ENCODE results near the gene PRKCE.

The PRKCE gene

DNA sequence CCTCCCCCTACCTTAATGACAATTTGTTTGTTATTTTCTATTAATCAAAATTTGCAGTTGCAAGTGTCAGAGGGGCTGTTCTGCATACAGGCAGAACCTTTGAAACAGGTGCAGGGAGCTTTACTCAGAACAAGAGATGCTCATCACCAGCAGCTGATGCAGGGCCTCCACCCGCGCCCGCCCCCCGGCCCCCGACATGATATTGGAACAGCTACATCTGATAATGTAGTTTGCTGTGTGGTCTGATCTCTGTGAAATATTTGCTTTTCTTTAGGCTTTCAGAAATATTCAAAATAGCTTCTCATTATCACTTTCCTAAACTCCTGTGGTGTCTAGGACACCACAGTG lies 130.0 kb downstream of the PRKCE start:
- DNase-seq (ENCODE audit: low read depth) = no peak

DNA sequence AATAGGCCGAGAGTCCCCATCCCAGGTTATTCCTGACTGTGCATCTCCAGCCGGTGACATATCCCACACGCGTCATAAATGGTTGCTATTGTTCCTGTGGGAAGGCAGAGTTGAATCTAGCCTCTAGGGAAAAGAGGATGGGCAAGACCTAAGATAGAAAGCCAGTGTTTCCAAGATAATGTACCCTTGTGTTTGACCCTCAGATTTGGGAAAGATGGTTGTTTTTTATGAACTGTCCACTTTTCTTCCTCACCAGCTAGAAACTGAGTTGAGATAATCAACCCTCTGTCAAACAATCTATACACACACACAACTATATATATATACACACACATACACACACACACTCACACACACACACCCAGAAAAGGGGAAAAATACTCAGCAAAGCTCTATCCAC lies 131.0 kb downstream of the PRKCE start:
- no peak for DNase-seq (ENCODE audit: low read depth)

DNA sequence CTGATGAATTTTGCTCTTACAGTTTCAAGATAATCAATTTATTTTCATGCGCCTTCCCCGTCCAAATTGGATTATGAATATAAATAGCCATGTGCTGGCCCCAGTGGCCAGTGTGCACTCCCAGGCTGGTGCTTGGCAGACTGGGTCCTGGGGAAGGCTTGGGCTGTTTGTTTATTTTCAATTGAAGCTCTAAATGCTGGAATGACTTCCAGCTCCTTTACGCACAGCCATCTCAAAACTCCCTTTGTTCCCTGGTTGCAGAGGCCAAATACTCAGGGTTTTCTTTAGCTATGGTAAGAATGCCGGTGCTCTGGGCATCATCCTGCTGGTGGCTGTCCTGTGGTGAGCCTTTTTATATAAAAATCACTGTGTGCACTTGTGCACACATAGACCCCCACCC lies 131.5 kb downstream of the PRKCE start:
- DNase-seq (ENCODE audit: low read depth) = no peak

DNA sequence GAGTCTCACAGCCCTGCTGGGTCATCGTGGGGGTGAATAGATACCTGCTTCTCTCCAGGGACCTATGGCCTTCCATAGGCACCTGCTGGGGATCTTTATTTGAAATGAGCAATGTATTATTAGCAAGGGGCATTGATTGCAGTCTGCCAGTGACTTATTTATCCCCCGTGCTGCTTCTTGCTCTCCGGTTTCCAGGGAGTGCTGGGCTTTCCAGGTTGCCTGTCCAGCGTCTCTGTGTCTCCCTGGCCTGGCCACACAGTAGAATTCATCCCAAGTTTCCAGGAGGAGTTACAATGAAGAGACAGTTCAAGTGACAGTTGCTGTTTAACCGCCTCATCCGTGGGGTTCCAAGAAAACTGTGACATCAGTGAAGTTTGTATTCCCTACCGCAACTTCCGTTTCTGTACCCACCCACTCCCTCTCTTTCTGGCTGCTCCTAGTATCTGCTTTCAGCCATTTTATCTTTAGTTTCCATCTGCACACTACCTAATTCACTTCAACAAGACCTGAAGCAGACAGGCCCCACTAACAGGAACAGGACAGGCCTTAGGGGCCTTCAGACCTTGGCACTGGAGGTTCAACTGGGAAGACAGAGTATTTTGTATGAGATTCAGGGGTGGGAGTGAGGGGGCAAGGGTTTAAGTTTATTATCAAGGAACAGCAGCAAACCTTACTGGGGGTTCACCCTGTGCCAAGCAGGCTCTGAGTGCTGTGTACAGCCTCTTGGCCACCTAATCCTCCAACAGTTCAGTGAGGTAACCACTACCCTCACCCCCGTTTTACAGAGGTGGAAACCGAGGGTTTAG lies 134.8 kb downstream of the PRKCE start:
- DNase-seq (ENCODE audit: low read depth) = no peak

DNA sequence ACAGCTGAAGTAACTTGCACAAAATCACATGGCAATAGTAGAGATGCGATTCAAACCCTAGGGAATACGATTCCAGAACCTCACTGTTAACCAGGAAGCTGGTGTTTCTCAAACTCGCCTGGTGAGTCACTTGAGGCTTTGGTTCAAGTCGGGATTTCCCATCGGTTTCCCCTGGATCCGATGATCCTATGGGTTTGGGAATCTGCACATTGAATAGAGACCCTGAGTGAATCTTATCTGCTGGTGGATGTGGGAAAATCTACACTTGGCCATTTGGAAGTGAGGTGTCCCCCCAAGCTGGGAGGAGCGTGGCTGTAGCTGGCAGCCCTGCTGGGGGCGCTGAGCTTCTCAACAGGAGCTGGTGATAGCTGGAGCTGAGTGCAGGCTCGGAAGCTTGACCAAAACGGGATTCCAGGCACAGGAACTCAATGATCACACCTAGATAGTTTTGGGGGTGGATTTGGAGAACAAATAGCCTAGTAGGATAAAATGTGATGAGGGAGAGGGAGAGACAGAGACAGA lies 135.4 kb downstream of the PRKCE start:
- DNase-seq (ENCODE audit: low read depth) = no peak

DNA sequence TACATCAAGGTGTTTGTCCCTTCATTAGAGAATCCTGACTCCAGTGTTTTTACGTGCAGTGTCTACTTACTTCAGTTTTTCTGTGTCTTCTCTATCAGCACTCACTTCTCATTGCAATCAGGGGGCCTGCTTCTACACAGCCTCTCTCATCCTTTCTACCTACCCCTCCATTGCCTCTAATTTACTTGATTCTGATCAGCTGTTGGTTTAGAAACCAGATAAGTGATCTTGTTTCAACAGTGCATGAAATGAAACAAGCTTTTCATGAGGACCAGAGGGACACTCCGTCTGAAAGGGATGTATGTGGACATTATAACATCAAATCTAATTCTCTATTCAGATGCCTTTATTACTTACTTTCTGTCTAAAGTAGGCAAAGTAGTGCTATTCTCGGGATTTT lies 136.9 kb downstream of the PRKCE start:
- no peak for DNase-seq (ENCODE audit: low read depth)

DNA sequence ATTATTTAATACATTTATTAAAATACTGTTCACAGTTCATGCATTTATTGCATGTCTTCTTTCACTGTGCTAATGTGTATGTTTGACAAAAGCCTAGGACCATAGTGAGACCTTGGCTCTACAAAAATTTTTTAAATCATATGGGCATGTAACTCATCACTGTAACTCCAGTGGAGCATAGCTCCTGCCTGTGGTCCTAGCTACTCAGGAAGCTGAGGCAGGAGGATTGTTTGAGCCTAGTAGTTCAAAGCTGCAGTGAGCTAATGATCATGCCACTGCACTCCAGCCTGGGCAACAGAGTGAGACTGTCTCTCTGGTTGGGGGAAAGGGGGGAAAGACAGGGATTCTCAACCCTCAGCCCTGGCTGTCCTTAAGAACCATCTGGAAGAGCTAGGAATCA lies 137.8 kb downstream of the PRKCE start:
- no peak for DNase-seq (ENCODE audit: low read depth)

DNA sequence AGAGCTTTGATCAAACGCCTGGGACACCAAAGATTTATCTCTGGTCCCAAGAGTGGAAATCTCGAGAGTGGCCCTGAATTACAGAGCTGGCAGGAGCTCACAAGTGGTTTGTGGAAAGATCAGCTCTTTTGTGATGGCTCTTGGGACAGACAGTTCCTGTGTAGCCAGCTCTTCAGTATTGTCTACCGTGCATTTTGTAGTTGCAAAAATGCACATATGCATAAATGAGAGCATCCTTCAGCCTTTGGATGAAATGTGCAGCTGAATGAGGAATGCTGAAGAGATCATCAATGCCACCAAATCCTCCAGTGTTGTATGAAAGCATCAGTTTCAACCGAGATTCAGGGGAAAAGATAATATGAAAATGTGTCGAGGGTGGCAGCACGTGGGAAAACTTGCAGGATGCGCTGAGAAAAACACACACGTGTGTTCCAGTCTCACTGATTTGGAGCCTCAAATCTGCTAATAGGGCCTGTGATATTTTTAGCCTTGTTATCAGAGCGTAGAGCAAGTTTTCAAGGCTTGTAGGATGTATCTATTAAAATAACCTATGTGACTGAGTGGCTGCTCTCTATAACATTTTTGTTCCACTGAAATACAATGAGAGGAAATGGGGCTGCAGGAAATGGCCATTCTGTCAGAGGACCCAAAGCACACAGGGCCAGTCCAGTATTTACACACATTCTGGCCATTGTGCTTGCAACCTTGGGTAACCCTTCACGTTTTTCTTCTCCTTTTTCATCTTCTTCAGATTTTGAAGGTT lies 138.7 kb downstream of the PRKCE start:
- DNase-seq (ENCODE audit: low read depth) = no peak

DNA sequence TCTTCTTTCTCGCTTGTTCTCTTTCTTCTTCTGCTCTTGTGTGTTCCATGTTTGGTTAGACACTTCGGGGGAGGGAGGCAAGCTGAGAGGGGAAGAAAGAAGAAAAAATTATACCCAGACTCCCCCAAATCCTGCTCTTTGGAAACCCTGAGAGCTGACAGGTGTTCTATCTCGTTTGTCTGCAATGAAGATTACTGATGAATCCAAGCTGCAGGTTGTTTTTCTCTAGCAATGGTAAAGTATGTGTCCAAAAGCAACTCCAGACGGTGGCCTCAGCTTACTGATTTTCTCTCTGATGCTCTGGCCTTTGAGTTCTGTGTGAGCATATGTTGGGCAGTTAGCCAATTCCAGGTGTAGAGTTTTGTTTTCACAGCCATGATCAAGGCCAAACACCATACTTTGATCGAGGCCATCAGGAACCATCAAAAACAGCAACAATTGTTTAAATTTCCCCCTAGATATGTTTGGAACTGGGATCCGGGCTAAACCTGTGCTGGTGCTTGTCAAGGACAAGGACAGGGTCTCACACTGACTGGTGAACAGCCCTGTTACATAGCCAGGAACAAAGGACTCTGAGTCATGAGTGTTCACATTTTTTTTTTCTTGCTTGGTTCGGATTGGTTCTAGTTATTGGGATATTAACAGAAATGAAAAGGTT lies 142.0 kb downstream of the PRKCE start:
- DNase-seq (ENCODE audit: low read depth) = no peak

DNA sequence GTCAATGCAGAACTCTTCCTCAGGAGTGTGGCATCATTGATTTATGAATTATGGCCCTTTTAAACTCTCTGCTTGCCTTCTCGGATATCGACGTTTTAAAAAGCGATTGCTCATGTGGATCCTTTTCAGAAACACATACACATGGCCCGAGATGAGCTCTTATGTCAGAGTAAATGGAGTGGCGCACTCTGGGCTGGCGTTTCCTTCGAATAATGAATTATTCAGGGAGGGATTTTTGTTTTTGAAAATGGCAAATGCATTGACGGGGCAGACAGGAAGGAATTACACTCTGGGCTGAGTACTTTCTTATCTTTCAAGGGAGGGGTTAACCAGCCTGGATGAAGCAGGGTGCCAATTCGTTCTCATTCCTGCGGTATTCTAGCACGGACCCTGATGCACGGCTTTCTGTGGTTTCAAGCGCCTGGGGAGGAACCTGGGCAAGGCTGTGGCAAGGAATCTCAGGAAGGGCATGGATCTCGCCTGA lies 142.7 kb downstream of the PRKCE start:
- DNase-seq (ENCODE audit: low read depth) = no peak

DNA sequence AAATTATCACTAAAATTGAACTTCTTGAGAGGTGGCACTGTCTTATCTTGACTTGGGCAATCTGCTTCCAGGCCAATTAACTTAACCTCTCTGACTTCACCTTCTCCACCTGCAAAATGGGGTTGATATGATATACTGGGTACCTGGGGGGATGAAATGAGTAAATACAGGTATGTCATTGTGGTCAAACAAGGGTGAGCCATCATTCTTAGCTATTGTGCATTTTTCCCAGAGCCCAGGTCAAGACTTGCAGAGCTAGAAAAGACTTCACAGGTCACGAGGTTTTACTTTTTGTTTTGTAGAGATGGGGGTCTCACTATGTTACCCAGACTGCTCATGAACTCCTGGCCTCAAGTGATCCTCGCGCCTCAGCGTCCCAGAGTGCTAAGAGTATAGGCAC lies 145.0 kb downstream of the PRKCE start:
- DNase-seq (ENCODE audit: low read depth) = no peak

DNA sequence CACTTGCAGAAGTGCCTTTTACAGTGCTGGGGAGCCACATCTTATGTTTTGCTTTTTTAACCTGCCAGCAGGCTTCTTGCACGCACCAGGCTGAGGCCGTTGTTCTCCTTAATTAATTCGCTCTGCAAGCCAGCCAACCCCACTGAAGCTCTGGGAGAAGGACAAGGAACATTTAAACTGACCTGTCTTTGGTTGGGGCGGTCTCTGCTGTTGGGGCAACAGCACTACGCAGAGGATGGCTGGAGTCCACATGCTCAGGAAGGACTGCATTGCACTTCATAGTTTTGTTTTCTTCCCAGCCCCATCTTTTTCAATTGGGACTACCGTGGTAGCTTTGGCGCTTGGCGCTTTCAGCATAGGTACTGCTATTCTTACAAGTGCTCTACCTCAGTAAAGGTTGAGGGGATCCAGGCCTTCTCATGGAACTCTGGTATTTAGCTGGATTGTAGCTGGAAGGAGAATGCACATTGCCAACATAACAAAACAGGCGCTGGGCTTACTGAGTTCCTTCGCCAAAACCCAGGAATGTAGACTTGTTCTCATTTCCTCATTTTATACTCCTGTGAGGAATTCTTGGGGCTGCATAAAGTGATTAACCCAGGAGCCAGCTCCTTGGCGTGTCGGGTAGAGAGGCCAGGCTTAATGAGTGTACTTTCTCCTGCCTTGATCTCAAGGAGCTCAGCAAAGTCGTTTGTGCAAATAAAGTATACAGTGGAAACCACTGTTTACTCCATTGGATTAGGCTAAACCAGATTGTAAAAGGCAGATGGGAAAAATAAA lies 146.2 kb downstream of the PRKCE start:
- no peak for DNase-seq (ENCODE audit: low read depth)

DNA sequence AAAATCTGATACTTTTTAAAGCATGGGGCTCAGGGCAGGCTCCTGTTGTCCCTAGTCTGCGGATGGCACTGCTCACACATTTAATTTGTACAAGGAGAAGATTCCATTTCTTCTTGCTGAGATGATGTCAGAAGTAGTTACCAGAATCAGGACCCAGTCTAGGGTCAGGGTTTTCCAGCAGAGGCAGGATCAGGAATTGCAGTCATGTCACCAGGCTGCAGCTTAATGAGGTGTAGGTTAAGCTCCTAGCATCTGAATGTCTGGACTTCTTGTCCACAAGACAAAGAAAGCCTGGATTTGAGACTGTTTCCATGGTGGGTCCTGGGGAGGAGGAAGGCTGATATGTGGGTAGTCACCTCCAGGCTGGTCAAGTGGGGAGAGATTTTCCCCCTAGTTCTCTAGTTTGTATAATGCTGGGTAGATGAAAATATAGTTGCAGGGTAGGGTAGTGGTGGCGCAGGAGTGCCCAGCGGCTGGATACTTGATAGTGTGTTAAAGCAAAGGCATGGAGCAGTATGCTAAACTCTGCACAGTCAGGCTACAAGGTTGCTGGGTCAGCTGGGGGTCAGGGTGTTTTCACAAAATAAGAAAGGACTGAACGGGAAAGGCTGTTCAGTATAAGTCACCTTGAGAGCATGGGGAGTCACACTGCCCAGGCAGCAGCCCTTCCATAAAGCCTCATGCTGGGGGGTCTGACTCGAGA lies 148.4 kb downstream of the PRKCE start:
- DNase-seq (ENCODE audit: low read depth) = no peak

DNA sequence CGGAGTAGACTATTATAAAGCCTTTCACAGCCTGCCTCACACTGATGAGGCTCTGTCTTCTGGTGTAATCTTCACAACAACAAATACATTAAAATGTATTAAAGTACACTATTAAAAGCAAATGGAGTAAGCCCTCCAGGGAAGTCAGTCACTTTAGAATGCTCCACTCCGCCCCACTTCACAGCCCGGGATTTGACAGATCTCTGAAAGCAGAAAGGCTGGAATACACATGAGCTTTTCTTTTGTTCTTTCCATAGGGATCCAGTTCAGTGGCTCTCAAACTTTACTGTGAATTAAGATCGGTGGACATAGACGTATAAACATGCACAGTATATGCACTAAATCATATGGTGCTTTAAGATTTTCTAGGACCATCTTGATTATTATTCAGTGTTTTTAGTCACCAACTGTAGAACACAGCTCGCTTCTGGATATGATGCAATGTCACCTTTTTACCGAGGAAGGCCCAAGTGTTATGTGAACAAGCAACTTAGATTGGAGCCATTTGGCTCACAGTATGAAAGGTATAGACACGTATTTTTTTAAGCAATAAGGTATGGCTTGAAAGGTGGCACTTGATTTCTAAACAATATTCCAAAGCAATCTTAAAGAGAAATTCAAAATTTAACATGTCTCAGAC lies 151.1 kb downstream of the PRKCE start:
- DNase-seq (ENCODE audit: low read depth) = no peak

DNA sequence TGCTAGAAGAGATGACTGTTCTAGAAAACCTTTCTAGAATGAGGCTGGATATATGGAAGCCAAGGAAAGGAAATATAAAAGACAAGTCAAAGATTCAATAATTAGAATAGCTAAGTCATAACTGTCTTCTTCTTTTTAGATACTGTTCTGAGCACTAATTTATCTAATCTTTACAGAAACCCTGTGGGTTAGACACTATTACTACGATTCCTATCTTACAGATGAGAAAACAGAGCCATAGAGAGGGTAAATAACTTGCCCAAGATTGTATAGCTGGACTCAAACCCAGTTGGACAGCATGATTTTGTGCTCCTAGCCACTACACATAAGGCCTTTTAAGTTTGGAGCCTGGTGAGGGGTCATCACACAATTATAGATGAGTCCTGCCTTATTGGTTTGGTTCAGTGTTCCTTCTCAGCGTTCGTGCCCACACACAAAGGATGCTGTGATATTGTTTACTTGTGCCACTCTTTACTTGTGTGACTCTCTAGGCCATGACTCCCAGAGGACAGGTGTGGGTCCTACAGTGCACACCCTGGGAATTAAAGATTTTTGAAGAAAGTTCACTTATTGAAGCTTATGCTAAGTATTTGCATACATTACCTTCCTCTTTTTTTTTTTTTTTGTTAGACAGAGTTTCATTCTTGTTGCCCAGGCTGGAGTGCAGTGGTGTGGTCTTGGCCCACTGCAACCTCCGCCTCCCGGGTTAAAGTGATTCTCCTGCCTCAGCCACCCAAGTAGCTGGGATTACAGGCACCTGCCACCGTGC lies 153.7 kb downstream of the PRKCE start:
- no peak for DNase-seq (ENCODE audit: low read depth)

DNA sequence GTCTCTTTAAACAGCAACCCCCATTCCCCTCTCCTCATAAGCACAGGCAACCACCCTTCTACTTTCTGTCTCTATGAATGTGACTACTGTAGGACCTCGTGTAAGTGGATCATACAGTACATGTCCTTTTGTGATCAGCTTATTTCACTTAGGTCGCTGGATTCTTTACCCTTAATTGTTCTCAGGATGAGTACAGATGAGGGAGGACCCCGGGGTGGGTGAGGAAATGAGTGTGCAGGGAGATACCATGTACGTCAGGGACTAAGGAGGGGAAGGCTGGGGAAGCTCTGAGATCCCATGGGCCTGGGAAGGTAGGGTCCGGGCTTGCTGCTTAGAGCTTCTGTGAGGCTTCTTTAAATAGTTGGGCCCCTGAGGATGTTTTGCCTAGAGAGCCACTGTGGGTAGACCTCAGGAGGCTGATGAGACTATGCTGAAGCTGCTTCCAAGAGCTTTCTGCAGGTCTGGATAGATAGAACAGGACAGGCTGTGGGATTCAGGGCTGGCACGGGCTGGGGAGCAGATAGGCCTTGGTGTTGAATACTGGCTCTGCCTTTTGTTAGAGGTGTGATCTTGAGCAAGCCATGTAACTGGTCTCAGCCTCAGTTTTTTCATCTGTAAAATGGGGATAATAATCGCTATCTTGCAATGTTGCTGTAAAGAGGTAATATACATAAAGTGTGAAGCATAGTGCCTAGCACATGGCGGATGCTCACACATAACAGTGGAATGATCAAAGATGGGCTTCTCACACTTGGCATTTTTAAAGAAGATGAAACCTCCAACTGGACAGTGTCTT lies 155.3 kb downstream of the PRKCE start:
- no peak for DNase-seq (ENCODE audit: low read depth)

DNA sequence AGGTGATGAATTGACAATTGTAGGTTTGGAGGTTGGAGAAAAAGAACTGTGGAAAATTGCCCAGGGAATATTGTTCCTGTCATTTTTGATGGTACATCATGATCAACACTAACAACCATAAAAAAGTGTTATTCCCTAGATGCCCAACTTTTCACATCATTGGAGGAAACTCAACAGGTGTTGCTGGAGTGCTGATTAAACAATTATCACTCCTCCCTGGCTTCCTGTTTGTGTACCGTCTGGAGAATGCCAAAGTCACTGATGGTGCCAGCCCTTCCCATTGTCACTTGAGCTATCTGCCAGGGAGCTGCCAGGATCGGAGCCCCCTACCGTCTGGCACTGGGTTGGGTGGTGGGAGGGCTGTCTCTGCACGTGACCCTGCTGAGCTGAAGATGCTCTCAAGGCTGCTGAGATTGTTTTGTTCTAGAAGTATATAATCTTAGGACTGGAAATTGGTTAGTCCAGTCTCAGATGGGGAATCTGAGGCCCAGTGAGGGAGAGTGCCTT lies 156.9 kb downstream of the PRKCE start:
- no peak for DNase-seq (ENCODE audit: low read depth)

DNA sequence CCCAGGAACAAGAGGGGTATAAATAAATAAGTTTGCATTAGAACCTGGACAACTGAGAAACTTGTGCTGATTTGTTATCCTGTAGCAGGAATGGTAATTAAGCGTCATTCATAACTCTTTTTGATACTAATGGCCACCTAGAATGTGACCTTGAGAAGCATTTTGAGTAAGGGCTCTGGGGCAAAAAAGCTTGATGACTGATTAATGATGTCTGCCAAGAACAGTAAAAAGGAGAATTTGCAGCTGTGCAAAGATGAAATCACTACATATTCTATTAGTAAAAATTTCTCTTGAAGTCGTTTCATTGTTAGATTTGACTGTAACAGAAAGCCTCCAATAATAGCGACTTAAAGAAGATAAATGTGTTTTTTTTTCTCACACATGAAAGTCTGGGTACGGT lies 157.7 kb downstream of the PRKCE start:
- DNase-seq (ENCODE audit: low read depth) = no peak

DNA sequence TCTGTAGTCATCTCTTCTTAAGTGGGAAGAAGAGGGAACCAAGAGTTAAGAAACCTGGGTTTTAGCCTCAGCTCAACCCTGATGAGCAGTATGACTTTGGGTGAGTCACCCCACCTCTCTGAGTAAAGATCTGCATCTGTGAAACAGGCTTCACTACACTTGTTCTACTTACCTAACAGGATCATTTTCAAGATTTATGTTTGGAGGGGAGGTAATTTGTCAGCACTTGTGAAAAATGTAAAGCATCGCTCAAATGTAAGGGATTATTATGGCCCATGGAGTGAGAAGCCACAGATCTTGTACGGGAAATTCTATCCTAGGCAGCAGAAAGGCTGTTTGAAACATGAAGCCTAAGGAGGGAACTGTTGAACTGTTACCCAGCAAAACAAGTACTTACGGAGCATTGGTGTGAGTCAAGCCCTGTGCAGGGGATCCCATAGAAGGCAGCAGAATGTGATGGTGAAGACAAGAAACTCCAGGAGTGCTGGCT lies 160.6 kb downstream of the PRKCE start:
- DNase-seq (ENCODE audit: low read depth) = no peak

Data from stimulated activated CD8-positive, alpha-beta memory T cell treated with anti-CD3 and anti-CD28 coated beads, Interleukin-15, amount 100 ng/mL, for 1 hour (primary cell).